GM21717 (cell line): ENCODE measurements around the gene TNFSF12.

Experiments used
- ATAC-seq: cut with Tn5 transposase; IDR thresholded peaks from one replicate; pipeline ENCODE4 v1.9.1; 2021; ENCODE audit warnings: mild to moderate bottlenecking, moderate library complexity; ENCODE audit not compliant: unreplicated experiment

The TNFSF12 gene

GRCh38 chr17:7541074-7541621, 7.7 kb upstream of the TNFSF12 start:
- ATAC-seq = no peak

- no peak for ATAC-seq
Observed at GRCh38 chr17:7544911-7545310, 3.9 kb upstream of the TNFSF12 start.

- ATAC-seq = no peak
Observed at GRCh38 chr17:7549401-7550055, 670 bp downstream of the TNFSF12 start.

GRCh38 chr17:7550344-7550743, 1.5 kb downstream of the TNFSF12 start:
- ATAC-seq = no peak

- no peak for ATAC-seq
Observed at GRCh38 chr17:7551396-7551795, 2.5 kb downstream of the TNFSF12 start.

GRCh38 chr17:7552621-7553051, 3.8 kb downstream of the TNFSF12 start:
- ATAC-seq = peak; percentile 52

- no peak for ATAC-seq
Observed at GRCh38 chr17:7553356-7553755, 4.5 kb downstream of the TNFSF12 start.

GRCh38 chr17:7555320-7555948, 6.6 kb downstream of the TNFSF12 start:
- ATAC-seq = no peak

- no peak for ATAC-seq
Observed at GRCh38 chr17:7556627-7557026, 7.8 kb downstream of the TNFSF12 start.

GRCh38 chr17:7557147-7557764, 8.4 kb downstream of the TNFSF12 start:
- no peak for ATAC-seq

- no peak for ATAC-seq
Observed at GRCh38 chr17:7557775-7558543, 9.1 kb downstream of the TNFSF12 start.

- ATAC-seq = no peak
Observed at GRCh38 chr17:7558544-7559319, 9.9 kb downstream of the TNFSF12 start, which contains the start of gene TNFSF13. Gene TNFSF13, plus strand, starts transcription at chr17:7558750. Its CDS starts 290 bp downstream, at chr17:7559040.

GRCh38 chr17:7559320-7560171, 10.7 kb downstream of the TNFSF12 start:
- ATAC-seq = no peak

GRCh38 chr17:7560172-7561027, 11.5 kb downstream of the TNFSF12 start:
- ATAC-seq = no peak

- ATAC-seq = peak; percentile 48
Observed at GRCh38 chr17:7561028-7561575, 12.2 kb downstream of the TNFSF12 start.

- peak; percentile 38 for ATAC-seq
Observed at GRCh38 chr17:7561589-7562207, 12.8 kb downstream of the TNFSF12 start, which contains the start of gene SENP3. Gene SENP3, plus strand, starts transcription at chr17:7561919. Its CDS starts 1,158 bp downstream, at chr17:7563077.

- ATAC-seq = peak; percentile 0
Observed at GRCh38 chr17:7562208-7562605, 13.3 kb downstream of the TNFSF12 start.
